ENCODE results near the gene STK10.

DNA sequence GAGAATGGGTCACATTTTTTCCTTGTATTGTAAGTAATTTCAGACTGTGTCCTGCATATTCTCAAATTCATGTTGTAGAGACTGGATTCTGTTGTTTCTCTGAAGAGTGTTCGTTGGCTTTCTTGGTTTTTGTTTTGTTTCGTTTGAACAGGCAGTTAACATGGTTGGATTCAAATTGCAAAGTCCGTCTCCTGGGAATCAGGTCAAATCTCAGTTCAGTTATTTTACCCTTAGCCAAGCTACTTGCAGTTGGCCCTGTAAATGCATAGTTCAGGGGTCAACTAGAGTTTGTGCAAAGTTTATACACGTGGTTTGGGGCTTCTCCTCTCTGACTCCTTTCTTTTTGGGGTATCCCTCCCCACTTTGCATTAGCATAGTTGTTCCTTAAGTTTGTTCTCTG lies 159.9 kb downstream of the STK10 start:
- TF ChIP-seq, protein P1, sequence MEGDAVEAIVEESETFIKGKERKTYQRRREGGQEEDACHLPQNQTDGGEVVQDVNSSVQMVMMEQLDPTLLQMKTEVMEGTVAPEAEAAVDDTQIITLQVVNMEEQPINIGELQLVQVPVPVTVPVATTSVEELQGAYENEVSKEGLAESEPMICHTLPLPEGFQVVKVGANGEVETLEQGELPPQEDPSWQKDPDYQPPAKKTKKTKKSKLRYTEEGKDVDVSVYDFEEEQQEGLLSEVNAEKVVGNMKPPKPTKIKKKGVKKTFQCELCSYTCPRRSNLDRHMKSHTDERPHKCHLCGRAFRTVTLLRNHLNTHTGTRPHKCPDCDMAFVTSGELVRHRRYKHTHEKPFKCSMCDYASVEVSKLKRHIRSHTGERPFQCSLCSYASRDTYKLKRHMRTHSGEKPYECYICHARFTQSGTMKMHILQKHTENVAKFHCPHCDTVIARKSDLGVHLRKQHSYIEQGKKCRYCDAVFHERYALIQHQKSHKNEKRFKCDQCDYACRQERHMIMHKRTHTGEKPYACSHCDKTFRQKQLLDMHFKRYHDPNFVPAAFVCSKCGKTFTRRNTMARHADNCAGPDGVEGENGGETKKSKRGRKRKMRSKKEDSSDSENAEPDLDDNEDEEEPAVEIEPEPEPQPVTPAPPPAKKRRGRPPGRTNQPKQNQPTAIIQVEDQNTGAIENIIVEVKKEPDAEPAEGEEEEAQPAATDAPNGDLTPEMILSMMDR (IDR thresholded peaks at IDR 0.05): no peak
- no peak for TF ChIP-seq POLR2A (IDR thresholded peaks at IDR 0.05)
